ENCODE data around the gene SGPP1. TPM values are rescaled to one million over a fixed set of nuclear protein-coding genes. Genes with fewer than 3 reads are reported as not detected.

Gene SGPP1
- total and polyA plus RNA-seq, 2 of the 8 experiments (the other 6 are each of a cell fraction or from before 2014, with no cell fraction given), result 5.7 to 8.1 TPM

GRCh38 chr14:63705561-63706070 lies 22.2 kb downstream of the SGPP1 start (continued):
- TF ChIP-seq CHD7 (IDR thresholded peaks at IDR 0.05; ENCODE audit: insufficient replicate concordance, low read length) (no peak), JUND (IDR thresholded peaks at IDR 0.05; ENCODE audit: low read length) (no peak), NANOG (IDR thresholded peaks at IDR 0.05; ENCODE audit: insufficient read depth, low read depth, low read length, poor library complexity, severe bottlenecking) (no peak), MAFK (IDR thresholded peaks at IDR 0.05; ENCODE audit: low read depth, low read length) (no peak), SAP30 (IDR thresholded peaks at IDR 0.05; ENCODE audit: insufficient read depth, insufficient replicate concordance, low read length) (no peak)
